ENCODE data around the gene ZNF462.

ZNF462 gene

GRCh38 chr9:107060062-107060461 is 197.1 kb downstream of the ZNF462 start:
- 100% methylated on average over 1 of the region's 2 CpGs; no CpG with 5 or more reads in 1 of the 2 experiments for WGBS, 2 experiments (ENCODE audit: insufficient coverage in 2 of 2)
- H3K4me3 ChIP-seq (ENCODE audit: extremely low read depth, insufficient read depth, low read length, poor library complexity, severe bottlenecking) = no peak overlapping the region

More at GRCh38 chr9:107060062-107060461, 197.1 kb downstream of the ZNF462 start:
- Histone ChIP-seq H3K9me3 (ENCODE audit: control insufficient read depth, low read length) (no peaks in the 10 kb centered on the region), H3K4me1 (ENCODE audit: control insufficient read depth, insufficient read depth, low read length, poor library complexity, severe bottlenecking) (no peaks in the 10 kb centered on the region), H3K27ac (ENCODE audit: low read depth, low read length, severe bottlenecking) (no peak overlapping the region), H3K36me3 (ENCODE audit: control insufficient read depth, insufficient read depth, low read length) (no peaks in the 10 kb centered on the region)
